ENCODE measurements around the gene C22orf31.

C22orf31 gene

DNA sequence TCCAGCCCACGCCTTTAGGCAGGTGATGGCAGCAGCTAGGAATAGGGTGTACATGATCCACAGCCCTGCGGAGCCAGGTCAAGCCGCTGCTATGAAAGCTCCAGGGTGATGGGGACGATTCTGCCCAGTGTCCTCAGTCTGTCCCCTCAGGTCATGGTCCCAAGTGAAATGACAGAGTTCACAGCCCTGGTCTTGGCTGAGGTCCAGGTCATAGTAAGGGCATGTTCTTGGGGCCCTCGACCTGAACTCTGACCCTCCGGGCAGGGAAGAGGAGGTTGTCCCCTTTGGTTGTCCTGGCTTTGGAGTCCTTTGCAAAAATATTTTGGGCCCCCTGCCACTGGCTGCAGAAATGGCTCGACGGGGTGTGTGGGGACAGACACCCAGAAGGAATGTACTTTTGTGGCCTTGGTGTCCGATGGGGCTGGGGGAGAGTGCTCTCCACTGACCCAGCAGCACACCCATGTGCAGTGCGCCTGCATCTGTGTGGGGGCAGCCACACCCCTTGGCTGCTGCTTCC, 7.3 kb downstream of the C22orf31 start:
- TF ChIP-seq ZFX (IDR thresholded peaks at IDR 0.05; ENCODE audit: borderline replicate concordance): no peak
- TF ChIP-seq, protein P1, sequence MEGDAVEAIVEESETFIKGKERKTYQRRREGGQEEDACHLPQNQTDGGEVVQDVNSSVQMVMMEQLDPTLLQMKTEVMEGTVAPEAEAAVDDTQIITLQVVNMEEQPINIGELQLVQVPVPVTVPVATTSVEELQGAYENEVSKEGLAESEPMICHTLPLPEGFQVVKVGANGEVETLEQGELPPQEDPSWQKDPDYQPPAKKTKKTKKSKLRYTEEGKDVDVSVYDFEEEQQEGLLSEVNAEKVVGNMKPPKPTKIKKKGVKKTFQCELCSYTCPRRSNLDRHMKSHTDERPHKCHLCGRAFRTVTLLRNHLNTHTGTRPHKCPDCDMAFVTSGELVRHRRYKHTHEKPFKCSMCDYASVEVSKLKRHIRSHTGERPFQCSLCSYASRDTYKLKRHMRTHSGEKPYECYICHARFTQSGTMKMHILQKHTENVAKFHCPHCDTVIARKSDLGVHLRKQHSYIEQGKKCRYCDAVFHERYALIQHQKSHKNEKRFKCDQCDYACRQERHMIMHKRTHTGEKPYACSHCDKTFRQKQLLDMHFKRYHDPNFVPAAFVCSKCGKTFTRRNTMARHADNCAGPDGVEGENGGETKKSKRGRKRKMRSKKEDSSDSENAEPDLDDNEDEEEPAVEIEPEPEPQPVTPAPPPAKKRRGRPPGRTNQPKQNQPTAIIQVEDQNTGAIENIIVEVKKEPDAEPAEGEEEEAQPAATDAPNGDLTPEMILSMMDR (IDR thresholded peaks at IDR 0.05): no peak
- no peak overlapping the region for H3K27ac ChIP-seq

DNA sequence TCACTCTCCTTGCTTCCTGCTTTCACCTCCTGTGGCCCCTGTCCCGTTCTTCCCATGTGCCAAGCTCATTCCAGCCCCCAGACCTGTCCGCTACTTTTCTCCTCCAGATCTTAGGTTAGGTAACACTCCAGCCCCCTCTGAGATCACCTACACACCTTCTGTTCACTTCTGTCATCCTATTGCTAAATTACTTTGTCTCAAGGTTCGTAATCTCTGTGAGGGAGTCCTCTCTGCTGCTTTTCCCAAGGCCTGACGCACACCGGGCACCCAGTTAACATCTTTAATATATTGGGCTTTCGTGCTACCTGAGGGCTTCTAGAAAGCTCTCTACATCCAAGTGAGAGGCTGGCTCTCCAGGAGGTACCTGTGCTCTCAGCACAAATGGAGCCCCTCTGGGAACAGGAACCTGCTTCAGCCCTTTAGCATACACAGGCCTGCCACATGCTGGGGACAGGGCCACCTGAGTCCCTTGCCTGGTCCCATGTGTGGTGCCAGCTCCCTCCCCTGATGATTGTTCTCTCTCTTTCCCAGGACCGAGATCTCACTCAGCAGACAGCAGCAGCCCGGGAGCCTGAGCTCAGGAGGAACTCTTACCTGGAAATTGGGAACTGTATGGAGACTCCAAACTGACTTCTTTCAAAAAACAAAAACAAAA, 8.5 kb downstream of the C22orf31 start:
- TF ChIP-seq ZFX (IDR thresholded peaks at IDR 0.05; ENCODE audit: borderline replicate concordance): no peak
- TF ChIP-seq, protein P1 (IDR thresholded peaks at IDR 0.05): no peak
- H3K27ac ChIP-seq: no peak overlapping the region

DNA sequence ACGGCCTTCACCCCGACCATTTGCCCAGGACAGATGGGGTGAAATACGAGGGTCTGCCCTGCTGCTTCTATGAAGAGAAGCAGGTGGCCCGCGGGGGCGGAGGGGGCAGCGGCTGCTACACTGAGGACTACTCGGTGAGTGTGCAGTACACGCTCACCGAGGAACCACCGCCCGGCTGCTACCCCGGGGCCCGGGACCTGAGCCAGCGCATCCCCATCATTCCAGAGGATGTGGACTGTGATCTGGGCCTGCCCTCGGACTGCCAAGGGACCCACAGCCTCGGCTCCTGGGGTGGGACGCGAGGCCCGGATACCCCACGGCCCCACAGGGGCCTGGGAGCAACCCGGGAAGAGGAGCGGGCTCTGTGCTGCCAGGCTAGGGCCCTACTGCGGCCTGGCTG, 11.2 kb downstream of the C22orf31 start:
- TF ChIP-seq, protein P1 (IDR thresholded peaks at IDR 0.05): no peak
- no peak for TF ChIP-seq ZFX (IDR thresholded peaks at IDR 0.05; ENCODE audit: borderline replicate concordance)
- H3K27ac ChIP-seq: no peak overlapping the region

DNA sequence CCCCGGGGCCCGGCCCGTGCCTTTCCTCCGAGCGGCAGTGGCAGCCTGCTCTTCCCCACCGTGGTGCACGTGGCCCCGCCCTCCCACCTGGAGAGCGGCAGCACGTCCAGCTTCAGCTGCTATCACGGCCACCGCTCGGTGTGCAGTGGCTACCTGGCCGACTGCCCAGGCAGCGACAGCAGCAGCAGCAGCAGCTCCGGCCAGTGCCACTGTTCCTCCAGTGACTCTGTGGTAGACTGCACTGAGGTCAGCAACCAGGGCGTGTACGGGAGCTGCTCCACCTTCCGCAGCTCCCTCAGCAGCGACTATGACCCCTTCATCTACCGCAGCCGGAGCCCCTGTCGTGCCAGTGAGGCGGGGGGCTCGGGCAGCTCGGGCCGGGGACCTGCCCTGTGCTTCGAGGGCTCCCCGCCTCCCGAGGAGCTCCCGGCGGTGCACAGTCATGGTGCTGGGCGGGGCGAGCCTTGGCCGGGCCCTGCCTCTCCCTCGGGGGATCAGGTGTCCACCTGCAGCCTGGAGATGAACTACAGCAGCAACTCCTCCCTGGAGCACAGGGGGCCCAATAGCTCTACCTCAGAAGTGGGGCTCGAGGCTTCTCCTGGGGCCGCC, 11.9 kb downstream of the C22orf31 start:
- H3K27ac ChIP-seq: no peak overlapping the region
- TF ChIP-seq ZFX (IDR thresholded peaks at IDR 0.05; ENCODE audit: borderline replicate concordance): no peak
- TF ChIP-seq, protein P1 (IDR thresholded peaks at IDR 0.05): no peak

DNA sequence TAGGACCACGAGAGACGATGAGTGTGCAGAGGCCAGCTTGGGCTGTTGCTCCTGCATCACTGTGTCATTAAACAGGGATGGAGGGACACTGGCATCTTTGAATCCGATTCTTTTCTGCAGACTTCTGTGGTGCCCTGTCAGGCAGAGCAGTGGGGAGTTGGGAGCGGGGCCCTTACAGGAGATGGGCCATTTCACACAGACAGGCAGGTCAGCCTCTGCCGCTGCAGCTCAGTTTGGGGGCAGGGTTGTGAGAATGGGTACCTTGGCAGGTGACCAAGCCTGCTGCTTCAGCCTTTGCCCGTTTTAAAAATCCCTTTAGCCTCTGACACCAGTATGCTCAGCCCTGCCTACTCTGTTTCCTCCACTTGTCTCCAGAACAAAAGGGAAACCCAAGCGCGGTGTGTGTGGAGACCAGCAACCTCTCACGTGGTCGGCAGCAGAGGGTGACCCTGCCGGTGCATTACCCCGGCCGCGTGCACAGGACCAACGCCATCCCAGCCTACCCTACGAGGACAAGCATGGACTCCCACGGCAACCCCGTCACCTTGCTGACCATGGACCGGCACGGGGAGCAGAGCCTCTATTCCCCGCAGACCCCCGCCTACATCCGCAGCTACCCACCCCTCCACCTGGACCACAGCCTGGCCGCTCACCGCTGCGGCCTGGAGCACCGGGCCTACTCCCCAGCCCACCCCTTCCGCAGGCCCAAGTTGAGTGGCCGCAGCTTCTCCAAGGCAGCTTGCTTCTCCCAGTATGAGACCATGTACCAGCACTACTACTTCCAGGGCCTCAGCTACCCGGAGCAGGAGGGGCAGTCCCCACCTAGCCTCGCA, 12.6 kb downstream of the C22orf31 start:
- no peak for TF ChIP-seq ZFX (IDR thresholded peaks at IDR 0.05; ENCODE audit: borderline replicate concordance)
- TF ChIP-seq, protein P1 (IDR thresholded peaks at IDR 0.05): no peak
- H3K27ac ChIP-seq: no peak overlapping the region

DNA sequence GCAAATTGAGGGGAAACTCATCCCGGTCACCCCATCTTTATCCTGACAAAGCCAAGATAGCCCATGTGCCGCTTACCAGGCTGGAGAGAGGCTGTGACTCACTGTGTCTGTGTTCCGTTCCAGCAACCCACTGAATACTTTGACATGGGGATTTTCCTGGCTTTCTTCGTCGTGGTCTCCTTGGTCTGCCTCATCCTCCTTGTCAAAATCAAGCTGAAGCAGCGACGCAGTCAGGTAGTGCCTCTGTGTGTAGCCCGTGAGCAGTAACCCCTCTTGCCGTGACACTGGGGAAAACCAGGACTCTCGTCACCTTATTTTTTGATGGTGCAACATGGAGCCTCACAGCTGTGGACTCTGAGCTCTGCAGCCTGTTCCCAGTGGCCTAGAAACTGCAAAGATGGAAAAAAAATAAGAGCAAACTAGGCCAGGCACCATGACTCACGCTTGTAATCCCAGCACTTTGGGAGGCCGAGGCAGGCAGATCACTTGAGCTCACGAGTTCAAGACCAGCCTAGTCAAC, 16.9 kb downstream of the C22orf31 start:
- no peak for TF ChIP-seq ZFX (IDR thresholded peaks at IDR 0.05; ENCODE audit: borderline replicate concordance)
- TF ChIP-seq, protein P1 (IDR thresholded peaks at IDR 0.05): no peak
- no peak overlapping the region for H3K27ac ChIP-seq
